ENCODE data around the gene VEGFC.

The VEGFC gene

DNA sequence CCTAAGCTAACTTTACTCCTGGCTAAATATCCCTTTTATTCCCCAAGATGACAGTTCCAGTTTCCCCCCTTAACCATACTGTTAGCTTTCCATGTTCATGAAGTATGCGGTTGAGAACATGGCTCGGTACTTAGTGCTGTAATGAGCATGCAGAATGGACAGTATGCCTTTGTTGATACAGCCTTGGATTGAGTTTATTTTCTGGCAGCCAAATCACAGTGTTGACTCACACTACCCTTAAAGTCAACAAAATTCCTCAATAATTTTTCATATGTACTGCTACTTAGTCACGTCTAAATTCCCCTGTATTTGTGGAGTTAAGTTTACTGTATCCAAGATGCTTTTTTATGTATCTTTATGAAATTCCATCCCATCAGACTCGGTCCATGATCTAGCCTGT, 1.4 kb upstream of the VEGFC start:
- no peaks in the 10 kb centered on the region for H3K9me3 ChIP-seq (ENCODE audit: control insufficient read depth, low read length)
- H3K36me3 ChIP-seq (ENCODE audit: control insufficient read depth, insufficient read depth, low read length), result no peaks in the 10 kb centered on the region
- H3K4me3 ChIP-seq (ENCODE audit: low read length), result no peak overlapping the region
- no peaks in the 10 kb centered on the region for H3K4me1 ChIP-seq (ENCODE audit: control insufficient read depth, insufficient read depth, low read length)
- peaks cover 14% of the 10 kb centered on the region for H3K27me3 ChIP-seq (ENCODE audit: control insufficient read depth, insufficient read depth, low read length)
- H3K9ac ChIP-seq (ENCODE audit: low read length), result no peak overlapping the region

GRCh38 chr4:176793060-176793605, 411 bp upstream of the VEGFC start:
- no peaks in the 10 kb centered on the region for H3K4me1 ChIP-seq (ENCODE audit: control insufficient read depth, insufficient read depth, low read length)
- no peaks in the 10 kb centered on the region for H3K36me3 ChIP-seq (ENCODE audit: control insufficient read depth, insufficient read depth, low read length)
- peaks cover 14% of the 10 kb centered on the region for H3K27me3 ChIP-seq (ENCODE audit: control insufficient read depth, insufficient read depth, low read length)
- H3K9me3 ChIP-seq (ENCODE audit: control insufficient read depth, low read length), result no peaks in the 10 kb centered on the region
- no peak overlapping the region for H3K9ac ChIP-seq (ENCODE audit: low read length)
- no peak overlapping the region for H3K4me3 ChIP-seq (ENCODE audit: low read length)

GRCh38 chr4:176791591-176792325, 964 bp downstream of the VEGFC start:
- peaks cover 14% of the 10 kb centered on the region for H3K27me3 ChIP-seq (ENCODE audit: control insufficient read depth, insufficient read depth, low read length)
- H3K9me3 ChIP-seq (ENCODE audit: control insufficient read depth, low read length), result no peaks in the 10 kb centered on the region
- H3K9ac ChIP-seq (ENCODE audit: low read length), result peak overlapping the region; percentile 52
- no peaks in the 10 kb centered on the region for H3K36me3 ChIP-seq (ENCODE audit: control insufficient read depth, insufficient read depth, low read length)
- H3K4me1 ChIP-seq (ENCODE audit: control insufficient read depth, insufficient read depth, low read length), result no peaks in the 10 kb centered on the region
- peak overlapping the region; percentile 6 for H3K4me3 ChIP-seq (ENCODE audit: low read length)

DNA sequence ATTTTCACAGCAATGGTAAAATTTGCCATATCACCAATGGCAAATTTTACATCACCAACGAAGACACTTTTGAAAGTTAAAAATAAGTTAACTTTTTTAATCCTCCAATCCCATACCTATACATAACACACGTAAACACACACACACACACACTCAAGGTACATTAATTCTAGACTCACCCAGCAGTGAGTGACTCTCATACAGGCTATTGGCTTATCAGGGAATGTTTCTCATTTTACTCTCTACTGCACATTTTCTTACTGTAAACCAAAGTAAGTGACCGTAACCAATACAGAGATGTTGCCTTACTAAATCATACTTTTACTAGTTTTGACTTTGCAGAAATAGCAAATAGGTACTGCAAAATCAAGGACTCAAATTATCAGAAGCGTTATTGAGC, 2.3 kb downstream of the VEGFC start:
- Histone ChIP-seq H3K36me3 (ENCODE audit: control insufficient read depth, insufficient read depth, low read length) (no peaks in the 10 kb centered on the region), H3K9ac (ENCODE audit: low read length) (no peak overlapping the region), H3K27me3 (ENCODE audit: control insufficient read depth, insufficient read depth, low read length) (peaks cover 14% of the 10 kb centered on the region), H3K9me3 (ENCODE audit: control insufficient read depth, low read length) (no peaks in the 10 kb centered on the region), H3K4me1 (ENCODE audit: control insufficient read depth, insufficient read depth, low read length) (no peaks in the 10 kb centered on the region), H3K4me3 (ENCODE audit: low read length) (no peak overlapping the region)

DNA sequence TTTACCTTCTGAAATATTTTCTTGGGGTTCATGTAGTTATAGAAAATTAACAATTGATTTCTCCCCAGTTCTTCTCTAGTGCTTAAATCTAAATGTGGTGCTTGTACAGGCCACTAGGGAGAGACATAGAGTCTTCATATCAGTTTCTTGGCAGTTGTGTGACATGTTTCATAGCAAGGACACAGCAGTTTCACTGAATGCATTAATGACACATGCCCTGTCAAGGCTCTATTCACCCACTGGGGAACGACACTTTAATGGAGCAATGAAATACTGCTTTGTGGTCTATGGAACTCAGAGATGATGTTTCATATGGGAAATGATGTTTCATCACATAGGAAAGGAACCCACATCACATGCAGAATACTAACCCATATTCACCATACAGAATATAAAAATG, 2.8 kb downstream of the VEGFC start:
- Histone ChIP-seq H3K9ac (ENCODE audit: low read length) (no peak overlapping the region), H3K4me1 (ENCODE audit: control insufficient read depth, insufficient read depth, low read length) (no peaks in the 10 kb centered on the region), H3K4me3 (ENCODE audit: low read length) (no peak overlapping the region), H3K36me3 (ENCODE audit: control insufficient read depth, insufficient read depth, low read length) (no peaks in the 10 kb centered on the region), H3K27me3 (ENCODE audit: control insufficient read depth, insufficient read depth, low read length) (peaks cover 14% of the 10 kb centered on the region), H3K9me3 (ENCODE audit: control insufficient read depth, low read length) (no peaks in the 10 kb centered on the region)

DNA sequence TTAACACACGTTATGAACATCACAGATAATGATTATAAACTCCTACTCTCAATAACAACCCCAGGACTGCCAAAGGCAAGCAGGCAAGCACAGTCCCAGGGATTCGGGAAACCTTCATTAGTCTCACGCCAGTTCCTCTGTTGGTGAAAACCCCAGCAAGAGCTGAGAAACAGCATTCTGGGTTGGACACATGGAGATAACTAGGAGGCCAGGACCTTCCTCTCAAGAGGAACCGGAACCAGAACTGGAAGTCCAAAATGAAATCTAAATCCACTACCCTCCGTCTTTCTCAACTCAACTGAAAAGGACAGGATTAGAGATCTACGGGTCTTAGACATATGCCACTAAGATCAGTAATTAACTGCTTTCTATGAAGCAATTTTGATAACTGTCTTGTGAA, 3.8 kb downstream of the VEGFC start:
- Histone ChIP-seq H3K9ac (ENCODE audit: low read length) (no peak overlapping the region), H3K9me3 (ENCODE audit: control insufficient read depth, low read length) (no peaks in the 10 kb centered on the region), H3K4me1 (ENCODE audit: control insufficient read depth, insufficient read depth, low read length) (no peaks in the 10 kb centered on the region), H3K4me3 (ENCODE audit: low read length) (no peak overlapping the region), H3K36me3 (ENCODE audit: control insufficient read depth, insufficient read depth, low read length) (no peaks in the 10 kb centered on the region), H3K27me3 (ENCODE audit: control insufficient read depth, insufficient read depth, low read length) (peaks cover 14% of the 10 kb centered on the region)

DNA sequence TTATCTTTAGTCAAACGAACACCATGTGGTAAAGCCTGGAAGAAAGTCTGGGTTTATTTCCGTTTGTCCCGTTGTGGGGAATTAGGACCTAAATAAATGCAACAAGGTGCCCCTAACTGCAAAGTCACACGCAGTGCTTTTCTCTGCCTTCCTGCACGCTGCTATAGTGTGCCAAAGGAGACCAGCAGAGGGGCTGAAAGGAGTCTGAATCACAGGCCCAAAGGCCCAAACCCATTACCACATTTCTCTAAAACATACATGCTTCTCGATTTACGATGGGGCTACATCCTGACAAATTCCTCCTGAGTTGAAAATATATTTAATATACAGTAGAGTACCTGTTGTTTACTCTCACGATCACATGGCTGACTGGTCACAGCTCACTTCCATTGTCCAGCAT, 4.5 kb downstream of the VEGFC start:
- Histone ChIP-seq H3K9ac (ENCODE audit: low read length) (no peak overlapping the region), H3K27me3 (ENCODE audit: control insufficient read depth, insufficient read depth, low read length) (peaks cover 9% of the 10 kb centered on the region), H3K4me1 (ENCODE audit: control insufficient read depth, insufficient read depth, low read length) (no peaks in the 10 kb centered on the region), H3K36me3 (ENCODE audit: control insufficient read depth, insufficient read depth, low read length) (no peaks in the 10 kb centered on the region), H3K9me3 (ENCODE audit: control insufficient read depth, low read length) (no peaks in the 10 kb centered on the region), H3K4me3 (ENCODE audit: low read length) (no peak overlapping the region)

DNA sequence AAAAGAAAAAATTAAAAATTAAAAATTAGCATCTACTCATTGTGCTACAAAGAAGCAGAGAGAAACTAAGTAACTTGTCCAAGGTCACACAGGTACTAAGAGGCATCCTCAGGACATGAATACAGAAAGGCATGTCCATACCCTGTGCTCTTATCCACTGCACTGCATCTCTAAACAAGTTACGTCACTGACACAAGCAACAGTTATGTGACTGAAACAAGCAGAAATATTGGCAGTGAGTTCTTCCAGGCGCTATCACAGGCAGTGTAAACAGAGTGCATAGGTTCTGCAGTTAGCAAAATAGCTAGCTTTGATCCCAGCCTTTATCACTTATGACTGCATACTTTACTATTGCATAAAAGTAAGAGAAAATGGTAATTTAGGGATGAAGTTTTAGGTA, 7.9 kb downstream of the VEGFC start:
- H3K27me3 ChIP-seq (ENCODE audit: control insufficient read depth, insufficient read depth, low read length), result no peaks in the 10 kb centered on the region
- H3K9ac ChIP-seq (ENCODE audit: low read length), result no peak overlapping the region
- no peaks in the 10 kb centered on the region for H3K4me1 ChIP-seq (ENCODE audit: control insufficient read depth, insufficient read depth, low read length)
- no peak overlapping the region for H3K4me3 ChIP-seq (ENCODE audit: low read length)
- H3K36me3 ChIP-seq (ENCODE audit: control insufficient read depth, insufficient read depth, low read length), result no peaks in the 10 kb centered on the region
- H3K9me3 ChIP-seq (ENCODE audit: control insufficient read depth, low read length), result no peaks in the 10 kb centered on the region

- Histone ChIP-seq H3K27me3 (ENCODE audit: control insufficient read depth, insufficient read depth, low read length) (no peaks in the 10 kb centered on the region), H3K9ac (ENCODE audit: low read length) (no peak overlapping the region), H3K4me3 (ENCODE audit: low read length) (no peak overlapping the region), H3K9me3 (ENCODE audit: control insufficient read depth, low read length) (no peaks in the 10 kb centered on the region), H3K4me1 (ENCODE audit: control insufficient read depth, insufficient read depth, low read length) (no peaks in the 10 kb centered on the region), H3K36me3 (ENCODE audit: control insufficient read depth, insufficient read depth, low read length) (no peaks in the 10 kb centered on the region)
Observed at GRCh38 chr4:176782794-176783193, 9.9 kb downstream of the VEGFC start.

GRCh38 chr4:176782191-176782590, 10.5 kb downstream of the VEGFC start:
- H3K9me3 ChIP-seq (ENCODE audit: control insufficient read depth, low read length), result no peaks in the 10 kb centered on the region
- no peaks in the 10 kb centered on the region for H3K36me3 ChIP-seq (ENCODE audit: control insufficient read depth, insufficient read depth, low read length)
- H3K4me3 ChIP-seq (ENCODE audit: low read length), result no peak overlapping the region
- no peaks in the 10 kb centered on the region for H3K4me1 ChIP-seq (ENCODE audit: control insufficient read depth, insufficient read depth, low read length)
- H3K27me3 ChIP-seq (ENCODE audit: control insufficient read depth, insufficient read depth, low read length), result no peaks in the 10 kb centered on the region
- H3K9ac ChIP-seq (ENCODE audit: low read length), result no peak overlapping the region

- Histone ChIP-seq H3K9ac (ENCODE audit: low read length) (no peak overlapping the region), H3K4me3 (ENCODE audit: low read length) (no peak overlapping the region), H3K9me3 (ENCODE audit: control insufficient read depth, low read length) (no peaks in the 10 kb centered on the region), H3K4me1 (ENCODE audit: control insufficient read depth, insufficient read depth, low read length) (no peaks in the 10 kb centered on the region), H3K36me3 (ENCODE audit: control insufficient read depth, insufficient read depth, low read length) (no peaks in the 10 kb centered on the region), H3K27me3 (ENCODE audit: control insufficient read depth, insufficient read depth, low read length) (no peaks in the 10 kb centered on the region)
Observed at GRCh38 chr4:176781739-176782100, 11.0 kb downstream of the VEGFC start.

GRCh38 chr4:176780995-176781738, 11.6 kb downstream of the VEGFC start:
- H3K9ac ChIP-seq (ENCODE audit: low read length), result no peak overlapping the region
- H3K27me3 ChIP-seq (ENCODE audit: control insufficient read depth, insufficient read depth, low read length), result no peaks in the 10 kb centered on the region
- no peaks in the 10 kb centered on the region for H3K4me1 ChIP-seq (ENCODE audit: control insufficient read depth, insufficient read depth, low read length)
- H3K4me3 ChIP-seq (ENCODE audit: low read length), result no peak overlapping the region
- H3K36me3 ChIP-seq (ENCODE audit: control insufficient read depth, insufficient read depth, low read length), result no peaks in the 10 kb centered on the region
- H3K9me3 ChIP-seq (ENCODE audit: control insufficient read depth, low read length), result no peaks in the 10 kb centered on the region
